Activated CD4-positive, alpha-beta T cell treated with anti-CD3 and anti-CD28 coated beads, Interleukin-2, Interleukin-4, amounts not matched to agents 100 ng/mL and 50 ng/mL, durations not matched to agents 16 hours and 8 hours (primary cell): ENCODE measurements around the gene MGMT.

Source experiments
- DNase-seq: peaks from one replicate; pipeline ENCODE4 v3.0.0-alpha.2; 2020; ENCODE audit warnings: low spot score

MGMT gene

DNA sequence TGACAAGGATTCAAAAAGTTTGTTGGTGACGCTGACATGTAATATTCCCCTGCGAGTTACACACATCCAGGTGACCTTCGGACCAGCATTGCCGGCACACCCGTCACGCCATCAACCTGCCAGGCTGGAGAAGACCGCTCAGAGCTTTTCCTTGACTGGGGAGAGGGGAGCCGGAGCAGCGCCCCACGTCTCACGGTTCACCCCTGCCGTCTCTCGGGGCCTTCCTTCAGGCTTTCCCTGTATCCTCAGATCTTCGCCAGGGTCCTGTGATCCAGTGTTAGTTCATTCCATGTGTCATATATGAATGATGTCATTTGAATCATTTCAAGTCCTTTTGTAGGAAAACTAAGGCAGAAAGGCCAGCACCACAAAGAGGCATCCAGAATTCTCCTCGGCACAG, 127.8 kb downstream of the MGMT start:
- no peak for DNase-seq

DNA sequence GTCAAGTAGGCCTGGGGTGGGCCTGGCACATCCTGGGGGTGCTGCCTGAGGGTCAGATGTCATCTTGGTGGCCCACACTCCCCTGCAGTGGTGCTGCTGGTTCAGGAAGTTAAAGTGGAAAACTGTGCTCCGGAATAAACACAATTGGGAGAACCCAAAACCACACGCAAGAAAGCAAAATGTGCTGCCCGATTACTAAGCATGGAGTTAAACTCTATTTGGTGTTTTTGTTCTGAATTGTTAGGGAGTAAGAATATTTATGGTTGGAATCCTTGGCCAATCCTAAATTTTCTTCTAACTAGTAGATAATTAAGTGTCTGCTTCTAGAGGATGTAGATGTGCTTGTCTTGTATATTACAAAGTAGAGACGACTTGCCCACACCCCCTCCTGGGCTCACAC, 131.4 kb downstream of the MGMT start:
- DNase-seq = no peak

DNA sequence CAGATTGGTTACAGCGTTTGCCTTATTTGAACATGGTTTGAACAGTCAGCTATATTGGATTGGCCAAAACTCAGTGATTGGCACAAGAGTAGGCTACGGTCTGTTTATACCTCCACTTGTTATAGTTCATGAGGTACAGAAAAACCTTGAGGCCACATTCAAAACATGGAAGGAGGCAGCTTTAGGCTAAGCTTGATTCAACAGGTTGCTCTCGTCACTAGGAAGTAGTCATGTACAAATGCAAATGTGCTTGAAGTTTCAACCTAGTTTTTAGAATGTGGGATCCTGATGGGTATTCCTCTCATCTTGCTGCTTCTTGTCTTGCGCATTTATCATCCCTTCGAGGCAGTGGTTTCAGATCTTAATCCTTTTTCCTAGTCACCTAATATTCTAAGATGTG, 132.1 kb downstream of the MGMT start:
- DNase-seq = no peak

DNA sequence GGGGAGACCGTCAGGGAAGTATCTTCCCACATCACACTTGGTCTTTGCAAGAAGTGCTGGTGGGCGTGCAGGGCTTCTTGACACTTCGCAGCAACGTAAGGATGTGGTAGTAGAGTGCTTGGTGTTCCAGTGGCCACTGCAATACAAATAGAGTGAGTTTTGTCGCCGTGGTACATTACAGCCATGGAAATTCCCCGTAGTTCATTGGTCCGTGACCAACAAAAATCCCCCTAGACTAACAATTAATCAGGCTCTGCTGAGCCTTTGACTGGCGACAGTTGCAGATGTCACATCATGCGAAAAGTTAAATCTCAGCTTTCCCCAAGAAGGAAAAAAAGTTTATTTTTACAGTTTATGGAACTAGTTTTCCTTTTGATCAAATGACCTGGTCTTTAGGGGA, 134.7 kb downstream of the MGMT start:
- DNase-seq = no peak

DNA sequence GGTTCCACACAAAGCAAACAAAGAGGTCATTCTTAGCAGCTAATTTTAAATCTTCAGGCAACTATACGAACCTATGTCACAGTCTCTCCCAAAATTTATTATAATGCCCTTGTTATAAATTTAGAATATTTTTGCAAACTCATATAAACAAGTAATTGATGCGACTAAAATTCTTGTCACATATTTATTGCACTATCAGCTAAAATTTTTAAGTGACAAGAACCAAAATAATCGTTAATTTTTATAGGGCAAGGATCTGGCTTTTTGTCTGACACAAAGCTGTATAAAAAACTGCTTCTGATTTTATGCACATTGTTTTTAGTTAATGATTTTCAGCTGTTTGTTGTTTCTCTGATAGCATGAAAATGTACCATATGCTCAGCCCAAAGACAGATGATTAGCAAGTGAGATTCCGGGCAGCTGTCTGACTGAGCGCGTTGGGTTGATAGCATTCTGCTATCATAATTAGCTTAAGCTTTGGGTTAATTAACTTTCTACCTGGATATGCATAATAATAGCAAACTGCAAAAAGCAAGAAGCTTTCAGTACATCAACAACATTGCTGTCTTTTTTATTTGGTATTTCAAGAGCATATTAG, 136.0 kb downstream of the MGMT start:
- no peak for DNase-seq

DNA sequence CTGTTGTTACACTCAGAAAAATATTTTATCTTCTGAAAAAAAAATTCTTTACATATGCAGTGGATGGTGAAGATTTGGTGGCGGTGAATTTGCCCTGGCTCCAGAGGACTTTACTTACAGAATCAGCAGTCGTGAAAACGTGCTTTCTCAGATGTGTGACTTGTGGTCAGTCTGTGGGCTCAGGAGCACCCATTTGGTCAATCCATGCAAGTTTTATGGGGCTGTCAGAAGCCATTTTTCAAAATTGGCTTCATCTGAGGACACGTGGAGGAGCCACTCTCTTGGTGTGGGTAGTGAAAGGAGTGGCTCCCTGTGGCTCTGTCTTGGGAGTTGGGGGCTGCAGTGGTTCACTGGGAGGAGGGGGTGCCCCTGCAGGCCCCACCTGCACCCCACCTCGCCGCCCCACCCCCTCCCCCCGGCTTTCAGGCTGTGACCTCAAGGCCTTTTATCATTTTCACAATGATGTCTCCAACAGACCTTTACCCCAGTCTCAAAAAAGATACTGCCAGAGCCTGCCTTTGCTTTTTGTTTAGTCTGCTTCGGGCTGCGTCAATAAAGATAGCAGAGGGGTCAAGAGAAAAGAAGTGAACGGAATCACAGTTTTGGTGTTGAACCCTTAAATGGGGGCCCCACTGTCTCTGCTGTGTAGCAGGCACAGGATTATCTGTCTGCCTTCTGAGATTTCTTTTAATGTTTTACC, 137.4 kb downstream of the MGMT start:
- DNase-seq = no peak

DNA sequence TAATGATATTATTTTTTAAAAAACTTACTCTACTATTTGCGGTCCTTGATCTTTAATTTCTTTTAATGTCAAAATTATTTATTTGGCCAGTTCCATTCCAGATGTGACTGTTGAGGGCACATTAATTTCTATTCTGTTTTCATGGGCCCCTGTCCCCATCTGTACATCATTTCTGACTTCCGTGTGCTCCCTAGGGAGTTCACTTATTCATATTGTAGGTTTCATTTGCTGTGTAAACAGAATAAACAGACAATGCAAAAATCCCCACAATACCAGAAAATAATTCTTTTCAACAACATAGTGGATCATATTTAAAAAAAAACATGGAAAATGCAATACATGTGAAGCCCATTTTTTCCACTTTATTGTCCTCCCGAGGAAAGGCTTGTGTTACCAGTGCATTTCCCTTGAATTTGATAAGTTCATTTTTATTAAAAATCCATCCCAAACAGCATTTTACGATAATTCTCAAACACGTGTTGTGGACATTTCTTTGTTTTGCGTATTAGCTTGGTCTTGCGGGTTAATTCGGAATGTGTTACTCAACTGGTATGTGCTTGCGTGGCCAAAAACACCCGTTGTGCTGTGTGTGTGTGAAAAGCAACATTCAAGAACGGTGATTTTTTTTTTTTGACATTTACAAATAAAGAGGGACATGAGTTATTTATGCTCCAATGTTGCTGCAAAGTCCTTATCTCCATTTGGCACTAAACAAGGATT, 138.4 kb downstream of the MGMT start:
- DNase-seq = no peak

DNA sequence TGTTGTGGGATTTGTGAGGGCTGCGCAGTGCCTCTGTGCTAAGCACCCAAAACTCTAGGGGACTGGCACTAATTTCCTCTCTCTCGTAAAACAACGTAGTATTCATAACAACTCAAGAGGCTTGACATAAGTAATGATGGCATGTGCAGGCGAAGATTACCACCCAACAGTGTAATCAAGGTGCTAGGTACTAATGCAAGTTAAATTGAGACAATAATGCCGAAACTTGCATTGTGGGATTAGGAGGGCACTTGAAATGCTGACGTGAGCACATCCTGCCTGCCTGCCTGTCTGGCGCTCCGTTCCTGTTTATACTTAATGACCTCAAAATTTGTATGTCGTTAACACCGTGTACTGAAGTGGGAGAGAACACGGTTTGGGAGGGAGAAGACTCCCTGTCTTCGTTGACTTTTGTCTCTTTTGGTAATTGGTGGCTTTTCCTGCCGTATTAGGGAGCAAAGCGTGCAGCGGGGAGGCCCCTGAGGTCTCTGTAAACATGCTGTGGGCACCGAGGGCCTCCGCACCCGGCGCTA, 139.0 kb downstream of the MGMT start:
- DNase-seq = no peak

DNA sequence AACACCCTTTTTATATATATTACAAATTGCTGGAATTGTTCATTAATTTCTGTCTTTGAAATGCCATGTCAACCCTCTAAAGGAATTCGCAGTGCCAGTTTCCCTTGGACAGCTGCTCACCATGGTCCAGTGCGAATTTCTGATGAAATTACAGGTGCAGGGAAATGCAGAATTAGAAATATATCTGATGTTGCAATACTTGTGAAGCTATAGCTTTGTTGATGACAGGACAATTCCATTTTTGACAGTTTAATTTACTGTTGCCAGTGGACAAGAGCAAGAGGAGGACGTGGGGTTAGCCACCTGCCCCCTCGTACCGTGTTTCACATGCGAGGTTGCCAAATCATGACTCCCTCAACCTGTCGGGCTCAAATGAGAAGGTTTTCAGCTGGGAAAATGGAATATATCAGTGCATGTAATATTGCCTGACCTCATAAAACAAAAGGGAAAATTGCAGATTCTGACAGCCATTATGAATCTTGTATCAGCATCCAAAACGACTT, 140.6 kb downstream of the MGMT start:
- DNase-seq = no peak

DNA sequence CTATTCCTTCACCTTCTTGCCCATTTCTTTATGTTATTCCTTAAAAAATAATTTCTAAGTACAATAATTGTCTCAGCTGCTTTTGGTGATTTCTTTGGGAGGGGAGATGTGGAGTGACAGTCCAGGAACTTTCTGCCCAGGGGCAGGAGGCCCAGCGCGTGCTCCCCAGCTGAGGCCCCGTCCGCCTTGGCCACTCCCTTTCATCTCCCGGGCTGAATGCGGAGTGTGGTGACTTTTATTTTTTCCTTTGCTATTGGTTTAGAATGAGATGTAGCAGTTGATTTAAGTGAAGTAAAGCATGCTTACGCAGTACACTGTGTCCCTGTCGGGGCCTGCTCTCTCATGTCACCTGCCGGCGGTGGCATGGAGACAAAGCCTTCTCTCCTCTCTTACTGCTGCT, 141.6 kb downstream of the MGMT start:
- DNase-seq = no peak

DNA sequence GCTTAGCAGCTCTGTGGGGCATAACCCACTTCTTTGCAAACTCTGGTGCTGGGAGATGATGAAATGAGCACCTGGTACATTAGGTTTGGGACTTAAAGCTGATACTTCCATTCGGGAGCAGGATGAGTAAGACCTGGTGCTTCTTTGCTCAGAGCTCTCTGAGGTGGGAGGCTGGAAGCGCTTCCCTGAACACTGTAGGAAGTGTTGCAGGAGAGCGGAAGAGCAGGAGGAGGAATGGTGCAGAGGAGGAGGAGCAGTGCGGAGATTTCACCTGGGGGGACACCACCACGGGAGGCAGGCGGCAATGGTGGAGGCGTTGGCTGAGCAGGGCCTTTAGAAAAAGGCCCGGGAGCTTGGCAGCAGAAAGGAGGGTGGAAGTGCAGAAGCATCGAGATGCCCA, 142.5 kb downstream of the MGMT start:
- DNase-seq = no peak

DNA sequence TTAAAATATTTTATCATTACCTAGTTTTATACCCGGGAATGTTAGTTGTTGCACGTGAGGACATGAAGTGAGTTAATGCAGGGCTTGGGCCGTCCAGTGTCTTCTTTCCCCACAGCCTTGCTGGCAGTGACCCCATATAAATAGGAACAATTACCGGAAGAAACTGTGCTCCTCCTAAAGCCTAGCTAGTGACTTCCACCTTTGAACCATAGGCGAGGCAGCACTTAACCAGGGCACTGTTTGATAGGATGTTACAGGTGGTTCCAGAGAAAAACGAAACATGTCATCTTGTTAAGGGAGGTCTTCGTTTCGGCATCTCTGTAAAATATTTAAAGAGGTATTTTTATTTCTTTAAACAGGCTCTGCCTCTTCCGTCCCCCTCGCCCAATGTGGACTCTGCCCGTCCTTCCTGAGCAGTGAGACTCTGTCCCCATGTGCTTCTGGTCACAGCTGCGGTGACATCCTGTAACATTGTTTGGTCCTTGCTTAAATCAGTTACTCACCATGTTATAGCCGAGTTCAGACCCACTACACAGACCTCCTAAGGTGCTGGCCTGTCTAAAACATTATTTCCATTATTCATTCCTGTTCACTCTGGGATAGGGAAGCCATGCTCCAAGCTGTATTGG, 145.6 kb downstream of the MGMT start:
- no peak for DNase-seq

DNA sequence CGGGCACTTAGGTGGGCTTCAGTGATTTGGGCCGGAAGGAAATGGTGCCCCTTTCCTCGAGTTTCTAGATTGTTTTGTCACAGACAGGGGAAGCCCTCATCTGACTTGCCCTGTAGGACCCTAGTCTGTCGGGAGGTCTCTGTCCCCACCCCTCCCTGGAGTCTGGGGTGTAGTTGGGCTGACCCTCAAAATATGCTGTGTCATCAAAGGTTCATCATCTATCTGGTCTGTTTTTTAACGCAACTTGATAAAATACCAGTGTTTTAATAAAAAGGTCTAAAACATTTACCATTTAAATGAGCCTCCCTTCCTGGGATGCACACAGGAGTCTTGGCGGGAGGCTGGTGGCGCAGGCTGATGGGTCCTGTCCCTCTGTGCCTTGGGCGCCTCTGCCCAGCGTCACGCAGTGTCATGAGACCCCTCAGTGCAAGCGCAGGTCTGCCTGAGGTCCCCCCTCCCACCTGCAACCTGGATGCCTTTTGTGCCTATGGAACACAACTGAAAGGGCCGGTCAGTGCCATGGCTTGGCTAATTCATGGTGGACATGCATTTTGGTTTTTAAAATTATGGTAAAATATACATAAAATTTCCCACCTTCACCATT, 146.4 kb downstream of the MGMT start:
- no peak for DNase-seq

DNA sequence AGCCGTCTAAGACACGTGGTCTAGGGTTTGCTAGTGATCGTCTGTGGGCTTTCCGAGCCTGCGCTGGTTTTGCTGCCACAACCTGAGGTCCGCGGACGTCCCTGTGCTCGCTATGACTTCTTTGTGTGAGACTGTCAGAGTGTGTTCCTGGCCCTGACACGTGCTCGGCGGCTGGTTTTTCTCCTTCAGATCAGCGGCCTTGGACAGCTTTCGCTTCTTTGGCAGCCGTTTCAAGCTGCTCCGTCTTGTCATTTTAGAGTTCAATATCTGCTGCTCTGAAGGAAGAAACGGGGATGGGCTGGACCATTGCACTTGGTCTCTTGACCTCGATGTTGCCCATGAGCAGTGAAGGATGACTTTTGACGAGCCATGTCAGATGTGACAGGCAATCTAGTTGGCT, 147.3 kb downstream of the MGMT start:
- no peak for DNase-seq

DNA sequence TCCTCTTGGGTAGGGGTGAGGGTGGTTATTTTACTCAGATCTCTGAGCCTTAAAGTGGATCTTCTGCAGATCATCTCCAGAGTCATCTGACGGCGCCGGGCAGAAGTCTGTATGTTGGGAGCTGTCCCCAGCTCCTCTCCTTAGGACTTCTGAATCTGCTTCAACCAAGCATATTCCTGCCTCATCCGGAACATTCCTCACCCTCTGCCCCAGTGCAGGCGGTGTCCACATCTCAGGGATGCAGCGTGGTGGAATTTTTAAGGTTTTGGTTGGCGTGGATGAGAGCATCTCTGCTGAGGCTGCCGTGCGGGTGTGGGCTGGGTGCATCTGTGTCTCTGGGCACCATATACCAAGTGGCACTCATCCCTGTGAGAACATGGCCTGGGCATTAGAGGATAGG, 148.3 kb downstream of the MGMT start:
- DNase-seq = no peak

DNA sequence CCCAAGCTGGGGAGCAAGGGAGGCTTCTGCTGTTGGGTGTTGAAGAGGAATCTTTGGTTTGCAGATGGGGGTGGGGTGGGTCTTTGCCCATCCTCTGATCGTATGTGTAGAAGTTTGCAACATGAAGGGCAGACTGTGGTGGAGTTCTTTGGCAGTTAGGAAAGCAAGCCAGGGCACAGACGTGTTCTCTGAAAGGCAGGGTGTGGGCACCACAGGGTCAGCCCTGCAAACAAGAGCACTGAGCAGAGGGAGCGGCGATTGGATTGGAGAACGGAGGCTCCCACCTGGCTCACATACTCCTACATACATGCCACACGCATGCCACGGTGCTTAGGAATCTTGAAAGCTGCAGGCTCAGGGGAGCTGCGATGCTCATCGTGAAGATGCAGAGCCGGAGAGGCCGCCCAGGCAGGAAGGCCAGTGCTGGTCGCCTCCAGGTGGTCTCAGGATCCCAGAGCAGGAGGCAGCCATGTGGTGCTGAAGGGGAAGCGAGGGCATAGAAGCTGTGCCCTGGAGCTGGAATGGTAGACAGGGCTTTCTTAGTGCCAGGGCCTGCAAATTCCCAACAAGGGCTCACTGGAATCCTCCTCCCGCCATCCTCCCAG, 149.0 kb downstream of the MGMT start:
- no peak for DNase-seq

DNA sequence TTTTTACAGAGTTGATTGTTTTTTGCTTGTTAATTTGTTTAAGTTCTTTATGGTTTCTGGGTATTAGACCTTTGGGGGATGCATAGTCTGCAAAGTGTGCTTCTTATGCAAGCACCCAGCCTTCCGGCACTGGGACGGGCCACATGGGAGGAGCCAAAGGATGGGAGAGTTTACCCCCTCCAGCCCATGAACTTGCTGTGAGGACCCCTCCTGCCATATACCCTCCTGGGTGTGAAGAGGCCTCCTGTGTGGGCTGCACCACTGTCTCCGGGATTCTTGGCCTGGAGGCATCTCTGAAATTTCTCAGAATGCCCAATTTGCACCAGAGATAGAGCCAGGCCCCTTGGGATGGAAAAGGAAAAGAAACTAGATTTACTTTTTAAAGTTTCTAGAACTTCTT, 150.7 kb downstream of the MGMT start:
- DNase-seq = no peak

DNA sequence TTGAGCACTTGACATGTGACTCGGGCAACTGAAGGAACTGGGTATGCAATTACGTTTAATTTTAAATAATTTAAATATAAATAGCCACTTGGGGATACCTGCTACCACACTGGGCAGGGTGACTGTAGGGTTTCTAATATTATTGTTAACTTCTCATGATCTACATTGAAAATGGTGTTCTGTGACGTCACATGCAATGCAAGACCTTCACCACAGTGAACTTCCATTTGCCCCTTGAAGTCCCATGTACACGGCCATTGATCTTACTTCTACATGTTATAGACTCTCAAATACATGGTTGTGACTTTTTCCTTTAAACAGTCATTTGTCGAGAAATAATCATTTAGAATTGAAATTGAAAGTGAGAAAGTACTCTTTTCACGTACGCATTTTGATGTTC, 154.0 kb downstream of the MGMT start:
- DNase-seq = no peak

DNA sequence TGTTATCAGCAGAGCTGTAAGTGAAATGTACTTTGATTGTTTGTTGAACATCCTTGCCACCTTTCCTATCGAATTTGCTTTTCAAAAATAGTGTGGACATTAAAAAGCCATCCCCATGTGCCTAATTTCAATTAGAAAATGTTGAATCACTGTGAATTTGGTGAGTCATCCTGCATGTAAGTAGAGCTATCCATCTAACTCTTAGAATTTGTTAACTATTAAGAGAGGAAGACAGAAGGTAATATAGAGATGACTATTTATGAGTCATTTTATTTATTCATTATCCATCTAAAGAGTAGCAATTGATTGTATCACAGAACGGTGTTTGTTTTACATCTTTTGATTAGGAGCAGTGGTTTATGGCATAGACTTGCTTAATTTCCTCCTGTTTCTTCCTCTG, 154.7 kb downstream of the MGMT start:
- no peak for DNase-seq

DNA sequence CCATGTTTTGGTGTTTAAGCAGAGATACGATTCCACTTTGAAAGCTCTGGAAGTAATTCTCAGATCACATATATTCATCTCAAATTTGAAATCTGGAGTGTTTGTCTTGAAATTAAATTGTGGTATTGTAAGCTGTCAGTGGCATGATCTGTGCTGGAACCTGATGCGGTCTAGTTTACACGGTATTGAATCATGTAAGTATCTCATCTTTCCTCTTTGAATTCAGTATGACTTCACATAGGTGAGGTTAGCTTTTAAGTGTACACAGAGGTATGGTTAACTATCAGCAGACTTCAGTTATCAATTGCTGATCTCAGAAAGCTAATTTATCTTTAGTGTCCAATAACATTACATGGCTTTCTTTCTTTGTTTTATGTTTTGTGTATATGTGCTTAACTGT, 155.2 kb downstream of the MGMT start:
- no peak for DNase-seq

DNA sequence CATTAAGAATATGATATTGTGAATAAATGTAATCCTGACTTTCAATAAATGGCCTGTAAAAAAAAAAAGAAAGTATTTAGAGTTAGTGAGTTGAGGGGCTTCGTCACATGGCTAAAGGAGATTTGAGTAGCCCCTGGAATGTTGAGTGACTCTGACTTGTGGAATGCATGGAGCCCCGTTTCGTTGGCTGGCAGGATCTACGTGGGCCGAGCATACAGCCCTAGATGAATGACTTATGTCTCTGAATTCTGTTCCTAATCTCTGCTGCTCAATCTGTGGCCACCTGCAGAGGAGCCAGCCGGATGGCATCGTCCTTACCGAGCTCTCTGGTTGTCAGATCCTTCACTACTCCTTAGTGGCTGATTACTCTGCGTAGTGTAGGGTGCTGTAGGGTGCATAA, 155.7 kb downstream of the MGMT start:
- DNase-seq = no peak

DNA sequence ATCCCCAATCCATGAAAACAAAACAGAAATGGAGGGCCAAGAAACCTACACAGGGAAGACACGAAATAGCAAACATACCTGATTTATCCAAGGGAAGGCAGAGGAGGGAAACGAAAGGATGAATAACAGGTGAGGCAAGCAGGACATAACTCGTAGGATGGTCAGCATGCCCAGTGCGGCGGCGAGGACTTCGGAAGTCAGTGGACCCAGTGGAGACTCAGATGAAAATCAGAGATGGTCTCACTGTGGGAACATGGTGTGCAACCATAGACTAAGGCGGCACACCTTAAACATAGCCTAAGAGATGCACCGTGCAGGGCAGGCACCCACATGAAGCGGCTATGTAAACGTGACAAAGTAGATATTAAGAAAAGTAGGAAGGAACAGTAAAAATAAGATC, 157.5 kb downstream of the MGMT start:
- no peak for DNase-seq
